ENCODE data around the gene ECHDC3.
"Not testable (repeated sequence)": the region's sequence is repeated elsewhere in the genome, so short reads cannot be mapped to it uniquely, and the experiment has no call there.

The ECHDC3 gene, protein sequence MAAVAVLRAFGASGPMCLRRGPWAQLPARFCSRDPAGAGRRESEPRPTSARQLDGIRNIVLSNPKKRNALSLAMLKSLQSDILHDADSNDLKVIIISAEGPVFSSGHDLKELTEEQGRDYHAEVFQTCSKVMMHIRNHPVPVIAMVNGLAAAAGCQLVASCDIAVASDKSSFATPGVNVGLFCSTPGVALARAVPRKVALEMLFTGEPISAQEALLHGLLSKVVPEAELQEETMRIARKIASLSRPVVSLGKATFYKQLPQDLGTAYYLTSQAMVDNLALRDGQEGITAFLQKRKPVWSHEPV

DNA sequence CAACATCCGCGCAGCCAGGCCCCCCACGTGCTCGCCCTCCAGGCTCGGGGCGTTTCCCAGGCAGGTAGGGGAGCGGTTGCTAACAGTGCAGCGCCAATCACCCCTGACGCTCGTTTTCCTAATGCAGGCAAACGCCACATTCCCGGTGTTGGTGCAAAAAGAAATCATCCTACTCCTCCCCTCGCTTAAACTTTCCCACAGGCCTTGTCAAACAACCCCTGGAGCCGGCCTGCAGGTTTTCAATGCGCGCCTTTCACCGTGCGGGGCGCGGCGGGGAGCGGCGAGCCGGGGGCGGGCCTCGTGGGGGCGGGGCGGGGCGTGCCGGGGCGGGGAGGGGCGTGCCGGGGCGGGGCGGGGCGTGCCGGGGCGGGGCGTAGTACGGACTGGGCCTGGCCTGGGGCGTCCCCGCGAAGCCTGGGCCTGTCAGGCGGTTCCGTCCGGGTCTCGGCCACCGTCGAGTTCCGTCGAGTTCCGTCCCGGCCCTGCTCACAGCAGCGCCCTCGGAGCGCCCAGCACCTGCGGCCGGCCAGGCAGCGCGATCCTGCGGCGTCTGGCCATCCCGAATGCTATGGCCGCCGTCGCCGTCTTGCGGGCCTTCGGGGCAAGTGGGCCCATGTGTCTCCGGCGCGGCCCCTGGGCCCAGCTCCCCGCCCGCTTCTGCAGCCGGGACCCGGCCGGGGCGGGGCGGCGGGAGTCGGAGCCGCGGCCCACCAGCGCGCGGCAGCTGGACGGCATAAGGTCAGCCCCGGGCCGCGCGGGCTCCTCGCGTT is at the start of gene ECHDC3:
ECHDC3 (plus strand) TSS at position 374 of the 770 bp plus-strand sequence; CDS start at position 569, 195 bp downstream.
- peak in 3 of 4 experiments; percentile 19 to 52 (median 24) for DNase-seq

DNA sequence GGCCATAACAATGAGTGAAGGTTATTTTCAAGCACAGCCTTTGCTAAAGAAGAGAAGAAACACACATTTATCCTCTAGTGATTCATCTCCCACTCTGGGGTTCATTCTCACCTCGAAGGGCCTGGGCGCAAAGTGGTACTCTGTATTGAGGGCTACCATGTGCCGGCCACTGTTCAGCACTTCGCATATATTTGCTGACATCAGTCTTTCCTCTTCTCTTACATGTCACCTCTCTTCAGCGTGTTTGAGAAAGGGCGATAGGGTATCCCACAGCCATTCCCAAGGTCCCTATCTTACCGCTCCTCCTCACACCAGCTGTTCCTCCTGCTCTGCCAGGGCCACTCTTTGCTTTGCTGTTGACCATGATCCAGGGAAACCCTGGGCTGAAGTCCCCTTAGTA is 48.8 kb upstream of the ECHDC3 start:
- DNase-seq = no peak

DNA sequence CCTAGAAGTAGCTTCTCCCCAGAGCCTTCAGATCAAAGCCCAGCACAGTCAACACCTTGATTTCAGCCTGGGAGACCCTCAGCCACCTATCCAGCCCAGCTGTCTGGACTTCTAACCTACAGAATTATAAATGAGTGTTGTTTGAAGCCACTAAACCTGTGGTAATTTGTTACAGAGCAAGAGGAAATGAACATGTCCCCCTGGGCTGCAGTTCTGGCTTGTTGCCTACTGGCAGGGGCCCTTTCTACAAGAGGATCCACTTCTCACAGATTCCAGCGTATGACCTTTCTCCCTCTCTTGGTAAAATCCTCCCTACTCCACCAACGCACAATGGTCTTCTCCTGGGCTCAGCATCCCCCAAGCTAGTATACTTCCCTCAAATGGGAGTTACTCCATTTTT is 46.4 kb upstream of the ECHDC3 start:
- no peak for DNase-seq

DNA sequence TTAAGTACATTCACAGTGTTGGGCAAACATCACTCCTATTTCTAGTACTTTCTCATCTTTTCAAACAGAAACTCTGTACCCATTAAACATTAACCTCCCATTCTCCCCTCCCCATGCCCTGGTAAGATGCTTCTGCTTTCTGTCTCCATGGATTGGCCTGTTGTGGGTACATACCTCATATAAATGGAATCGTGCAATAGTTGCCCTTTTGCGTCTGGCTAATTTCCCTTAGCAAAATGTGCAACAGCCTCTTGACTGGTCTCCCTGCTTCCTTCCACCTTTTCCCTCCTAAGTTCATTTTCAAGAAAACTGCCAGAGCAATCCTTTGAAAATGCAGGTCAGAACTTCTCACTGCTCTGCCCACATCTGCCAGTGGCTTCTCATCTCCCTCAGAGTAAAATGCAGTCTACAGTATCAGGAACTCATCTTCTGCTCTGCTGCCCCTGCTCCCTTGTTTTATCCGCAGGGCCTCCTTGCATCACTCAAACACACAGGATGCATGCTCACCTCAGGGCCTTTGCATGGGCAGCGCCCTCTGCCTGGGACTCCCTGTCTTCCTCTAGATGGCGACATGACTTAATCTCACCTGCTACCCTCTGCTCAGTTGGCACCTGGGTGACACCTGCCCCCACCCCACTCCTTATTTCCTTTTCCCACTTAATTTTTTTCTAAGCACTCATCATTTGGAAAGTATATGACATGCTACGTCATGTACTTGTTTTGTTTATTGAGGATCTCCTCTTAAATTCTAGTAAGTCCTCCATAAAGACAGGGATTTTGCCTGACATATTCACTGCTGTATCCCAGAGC is 44.3 kb upstream of the ECHDC3 start:
- no peak for DNase-seq

DNA sequence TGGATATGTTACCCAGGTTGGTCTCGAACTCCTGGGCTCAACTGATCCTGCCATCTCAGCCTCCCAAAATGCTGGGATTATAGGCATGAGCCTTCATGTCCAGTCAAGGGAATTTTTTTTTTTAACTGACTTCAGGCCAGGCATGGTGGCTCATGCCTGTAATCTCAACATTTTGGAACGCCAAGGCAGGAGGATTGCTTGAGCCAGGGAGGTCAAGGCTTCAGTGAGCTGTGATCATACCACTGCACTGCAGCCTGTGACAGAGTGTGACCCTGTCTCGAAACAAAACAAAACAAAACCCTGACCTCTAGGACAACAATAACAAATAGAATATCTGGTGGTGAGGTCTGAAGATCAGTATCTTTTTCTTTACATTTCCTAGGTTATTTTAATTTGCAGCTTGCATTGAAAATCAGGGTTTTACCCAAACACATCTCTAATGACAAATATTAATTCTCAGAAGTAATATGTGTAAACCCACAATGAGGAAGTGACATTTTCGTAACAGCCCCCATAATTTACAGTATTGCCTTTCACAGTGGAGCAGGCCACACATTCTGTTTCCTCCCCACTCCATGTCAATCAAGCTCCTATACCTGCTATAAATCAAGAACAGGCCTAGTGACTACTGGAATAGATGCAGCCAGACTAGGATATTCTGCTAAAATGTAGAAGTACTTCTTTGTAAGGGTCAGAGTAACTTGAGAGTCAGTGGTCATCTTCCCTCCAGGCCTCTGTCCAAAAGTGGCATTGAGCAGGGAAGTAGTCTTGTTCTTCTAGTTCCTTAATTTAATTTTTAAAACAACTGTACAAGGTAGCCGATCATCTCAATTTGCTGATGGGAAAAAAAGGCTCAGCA is 43.3 kb upstream of the ECHDC3 start:
- no peak for DNase-seq

DNA sequence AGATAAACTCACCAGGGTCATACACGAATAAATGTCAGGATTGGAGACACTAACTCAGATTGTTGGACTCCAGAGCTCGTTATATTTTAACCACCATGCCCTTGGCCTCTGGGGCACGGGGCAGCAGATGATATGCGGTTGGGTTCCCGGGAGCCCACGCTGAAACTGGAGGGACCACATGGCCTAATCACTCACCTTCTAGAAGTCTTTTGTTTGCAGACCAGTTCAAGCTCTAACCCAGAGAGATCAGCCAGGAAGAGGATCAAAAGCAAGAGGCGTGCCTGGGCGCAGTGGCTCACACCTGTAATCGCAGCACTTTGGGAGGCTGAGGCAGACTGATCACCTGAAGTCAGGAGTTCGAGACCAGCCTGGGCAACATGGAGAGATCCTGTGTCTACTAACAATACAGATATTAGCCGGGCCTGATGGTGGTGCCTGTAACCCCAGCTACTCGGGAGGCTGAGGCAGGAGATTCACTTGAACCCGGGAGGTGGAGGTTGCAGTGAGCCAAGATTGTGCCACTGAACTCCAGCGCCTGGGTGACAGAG is 42.6 kb upstream of the ECHDC3 start:
- no peak for DNase-seq

DNA sequence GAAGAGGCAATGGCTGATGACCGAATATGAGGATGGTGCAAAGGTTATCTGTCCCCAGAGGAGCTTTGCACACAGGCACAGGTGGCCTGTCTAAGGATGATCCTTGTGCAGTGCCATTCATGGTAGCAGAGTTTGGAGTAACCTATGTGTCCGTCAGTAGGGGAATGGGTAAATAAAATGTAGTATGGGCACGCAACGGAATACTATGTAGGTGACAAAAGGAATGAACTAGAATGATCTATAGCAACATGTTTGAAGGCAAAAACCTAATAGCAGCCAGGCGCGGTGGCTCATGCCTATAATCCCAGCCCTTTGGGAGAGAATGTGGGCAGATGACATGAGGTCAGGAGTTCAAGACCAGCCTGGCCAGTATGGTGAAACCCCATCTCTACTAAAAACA is 41.6 kb upstream of the ECHDC3 start:
- DNase-seq = no peak

DNA sequence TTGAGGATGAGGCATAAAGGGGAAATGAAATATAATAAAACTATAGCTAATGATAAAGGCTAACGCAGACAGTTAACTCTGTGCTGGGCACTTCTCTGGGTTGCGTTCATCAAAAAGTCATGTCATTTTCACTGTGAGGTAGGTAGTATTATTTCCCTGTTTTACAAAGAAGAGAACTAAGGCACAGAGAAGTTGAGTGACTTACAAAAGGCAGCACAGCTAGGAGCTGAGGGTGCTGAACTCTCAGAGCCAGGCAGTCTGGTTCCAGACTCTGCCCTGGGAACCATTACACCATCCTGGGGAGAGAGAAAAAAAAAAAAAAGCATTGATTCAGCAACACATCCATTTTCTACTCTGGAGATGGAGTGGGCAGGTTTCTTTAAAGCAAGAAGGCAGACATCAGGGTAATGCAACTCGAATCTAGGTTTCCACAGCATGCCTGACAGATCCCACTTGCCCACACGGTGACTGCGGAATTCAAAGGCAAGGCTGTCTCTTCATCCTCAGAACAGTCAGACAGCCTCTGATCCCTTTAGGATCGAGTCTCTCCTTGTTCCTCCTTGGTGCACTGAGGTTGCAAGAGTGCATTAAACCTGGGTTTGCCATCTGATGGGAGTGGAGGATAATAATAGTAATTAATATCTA is 40.6 kb upstream of the ECHDC3 start:
- no peak for DNase-seq

DNA sequence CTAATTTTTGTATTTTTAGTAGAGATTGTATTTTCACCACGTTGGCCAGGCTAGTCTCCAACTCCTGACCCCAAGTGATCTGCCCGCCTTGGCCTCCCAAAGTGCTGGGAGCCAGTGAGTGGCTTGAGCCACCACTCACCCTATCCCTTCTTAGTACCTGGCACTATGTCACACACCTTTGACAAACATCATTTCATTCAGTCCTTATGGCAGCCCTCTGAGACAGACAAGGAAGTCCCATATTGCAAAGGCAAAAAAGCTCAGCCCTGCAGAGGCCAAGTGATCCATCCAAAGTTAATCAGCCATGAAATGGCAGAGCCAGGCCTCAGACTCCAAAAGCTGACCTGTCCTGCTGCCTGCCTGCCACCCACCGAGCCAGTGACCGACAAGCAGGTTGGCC is 39.9 kb upstream of the ECHDC3 start:
- DNase-seq = no peak

DNA sequence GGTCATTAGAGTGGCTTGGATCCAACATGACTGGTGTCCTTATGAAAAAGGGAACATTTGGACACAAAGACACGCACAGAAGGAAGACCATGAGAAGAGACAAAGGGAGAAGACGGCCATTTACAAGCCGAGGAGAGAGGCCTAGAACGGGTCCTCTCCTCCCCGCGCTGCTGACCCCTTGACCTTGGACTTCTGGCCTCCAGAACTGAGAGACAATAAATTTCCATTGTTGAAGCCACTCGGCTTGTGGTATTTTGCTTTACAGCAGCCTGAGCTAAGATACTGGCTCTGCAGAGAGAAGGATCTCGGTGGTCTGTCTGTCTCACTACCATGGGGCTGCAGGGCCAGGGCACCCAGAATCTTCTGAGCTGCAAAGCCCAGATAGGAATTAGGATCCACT is 38.1 kb upstream of the ECHDC3 start:
- DNase-seq = no peak

DNA sequence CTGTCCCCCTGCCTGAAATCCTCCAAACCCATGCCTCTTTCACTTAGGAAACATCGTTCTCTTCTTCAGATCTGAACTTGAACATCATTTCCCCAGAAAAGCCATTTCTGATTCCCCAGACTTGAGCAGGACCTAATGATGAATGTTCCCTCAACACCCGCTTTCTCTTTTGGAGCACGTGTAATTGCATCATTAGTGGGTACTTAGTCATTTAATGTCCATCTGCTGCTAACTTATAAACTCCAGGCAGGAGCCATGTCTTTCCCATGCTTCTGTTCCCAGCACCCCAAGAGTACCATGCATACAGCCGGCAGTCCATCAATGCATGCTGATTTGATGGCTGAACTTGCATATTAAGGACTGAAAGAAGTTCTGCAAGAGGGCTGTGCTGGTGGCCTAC is 36.5 kb upstream of the ECHDC3 start:
- DNase-seq = no peak

DNA sequence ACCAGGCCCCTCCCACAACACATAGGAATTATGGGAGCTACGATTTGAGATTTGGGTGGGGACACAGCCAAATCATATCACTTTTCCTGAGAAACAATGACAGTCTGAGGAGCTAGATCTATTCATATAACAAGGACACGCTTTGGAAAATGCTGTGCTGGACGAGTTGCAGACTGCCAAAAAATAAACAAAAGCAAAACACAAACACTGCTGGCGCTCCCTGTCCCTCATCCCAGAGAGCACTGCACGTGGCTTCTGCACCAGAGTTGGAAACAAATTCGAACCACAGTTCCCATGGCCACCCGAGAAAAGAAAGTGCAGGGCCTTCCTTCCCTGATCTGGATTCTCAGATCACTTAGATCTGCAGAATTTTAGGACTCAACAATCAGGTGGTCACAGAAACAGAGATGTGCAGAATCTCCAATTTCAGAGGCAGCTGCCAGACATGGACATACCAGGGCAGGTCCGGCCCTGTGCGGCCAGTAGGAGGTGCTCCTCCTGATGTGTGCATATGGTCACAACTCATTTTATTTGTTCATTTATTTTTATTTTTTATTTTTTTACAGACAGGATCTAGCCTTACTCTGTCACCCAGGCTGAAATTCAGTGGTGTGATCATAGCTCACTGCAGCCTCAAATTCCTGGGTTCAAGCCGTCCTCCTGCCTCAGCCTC is 35.2 kb upstream of the ECHDC3 start:
- DNase-seq = no peak

DNA sequence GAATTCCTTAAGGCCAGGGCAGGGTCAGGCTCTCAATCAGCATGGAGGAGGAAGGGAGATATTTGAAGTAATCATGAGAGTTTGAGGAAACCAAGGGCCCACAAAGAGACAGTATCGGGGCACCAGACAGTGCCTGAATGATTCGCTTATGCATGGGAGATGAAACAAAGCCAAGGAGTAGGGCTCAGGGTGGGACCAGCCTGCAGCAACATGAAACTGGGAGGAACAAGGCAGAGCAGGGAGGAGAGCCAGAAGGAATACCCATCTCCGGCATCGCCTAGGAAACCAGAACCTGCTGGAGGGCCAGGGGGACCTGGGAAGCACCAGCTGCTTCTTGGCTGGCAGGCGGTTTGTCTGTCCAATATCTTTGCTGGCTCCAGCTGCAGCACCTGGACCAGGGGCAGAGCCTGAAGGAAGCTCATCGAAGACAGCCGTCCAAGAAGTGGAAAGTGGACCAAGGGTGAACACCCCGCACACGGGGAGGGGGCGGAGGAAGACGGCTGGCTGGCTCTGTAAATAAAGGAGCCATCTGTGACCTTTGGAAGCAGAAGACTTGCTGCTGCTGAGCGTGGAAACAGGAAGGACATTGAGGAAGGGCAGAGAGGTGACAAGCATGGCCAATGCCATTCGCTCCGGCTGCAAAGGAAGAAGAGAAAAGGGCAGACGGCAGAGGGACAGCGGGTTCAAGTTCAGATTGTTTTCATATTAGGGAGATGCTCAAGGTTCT is 34.4 kb upstream of the ECHDC3 start:
- DNase-seq = no peak

DNA sequence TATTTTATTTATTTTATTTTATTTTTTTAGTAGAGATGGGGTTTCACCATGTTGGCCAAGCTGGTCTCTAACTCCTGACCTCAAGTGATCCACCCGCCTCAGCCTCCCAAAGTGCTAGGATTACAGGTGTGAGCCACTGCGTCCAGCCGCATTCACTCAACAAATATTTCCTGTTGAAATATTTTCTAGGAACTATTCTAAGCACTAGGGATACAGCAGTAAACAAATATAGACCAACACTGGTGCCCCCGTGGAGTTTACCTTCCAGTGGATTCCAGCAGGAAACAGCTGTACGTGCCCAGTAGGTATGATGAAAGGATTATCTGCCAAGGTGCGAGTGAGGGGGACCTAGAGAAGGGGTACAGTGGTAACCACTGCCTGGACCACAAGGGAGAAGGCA is 33.4 kb upstream of the ECHDC3 start:
- not testable (repeated sequence) for DNase-seq

DNA sequence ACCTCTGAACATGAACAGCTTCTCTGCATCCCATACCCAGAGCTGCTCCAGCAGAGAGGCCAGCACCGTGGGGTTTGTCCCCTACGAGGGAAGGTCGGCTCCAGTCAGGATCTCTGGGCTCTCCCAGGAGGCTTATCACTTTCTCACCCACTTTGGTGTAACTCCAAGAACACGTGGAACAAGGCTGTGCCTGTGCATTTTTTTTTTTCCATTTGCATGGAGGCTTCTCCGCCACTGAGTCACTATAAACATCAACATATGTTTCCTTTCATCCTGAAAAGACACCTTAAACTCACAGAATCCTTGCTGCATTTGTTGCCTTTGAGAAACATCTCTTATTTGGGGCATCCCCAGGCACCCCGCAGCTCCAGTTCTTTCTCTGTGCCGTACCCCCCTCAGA is 29.4 kb upstream of the ECHDC3 start:
- DNase-seq = no peak

DNA sequence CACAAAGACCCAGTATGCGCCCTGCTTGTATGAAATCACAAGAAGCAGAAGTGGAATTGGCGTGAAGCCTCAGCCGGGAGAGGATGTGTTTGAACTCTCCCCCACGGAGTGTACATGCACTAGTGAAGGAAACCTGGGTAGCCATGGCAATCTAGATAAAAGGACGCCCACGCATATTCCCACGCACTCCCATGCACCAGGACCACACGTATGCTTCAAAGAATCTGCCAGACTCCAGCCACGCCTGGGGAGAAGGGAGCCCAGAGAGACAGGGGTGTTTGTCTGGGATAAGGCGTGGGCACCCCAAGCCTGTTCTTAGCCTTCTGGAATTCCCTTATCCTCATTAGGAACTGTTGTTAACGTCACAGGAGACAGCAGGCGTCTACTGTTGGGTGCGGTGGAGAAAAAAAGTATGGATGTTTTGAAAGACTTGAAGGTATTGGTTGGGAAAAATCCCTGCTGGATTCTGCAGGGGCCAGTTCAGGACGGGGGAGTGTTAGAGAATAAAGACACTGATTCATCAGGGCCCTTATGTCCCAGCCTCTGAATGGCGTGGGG is 28.9 kb upstream of the ECHDC3 start:
- no peak for DNase-seq

DNA sequence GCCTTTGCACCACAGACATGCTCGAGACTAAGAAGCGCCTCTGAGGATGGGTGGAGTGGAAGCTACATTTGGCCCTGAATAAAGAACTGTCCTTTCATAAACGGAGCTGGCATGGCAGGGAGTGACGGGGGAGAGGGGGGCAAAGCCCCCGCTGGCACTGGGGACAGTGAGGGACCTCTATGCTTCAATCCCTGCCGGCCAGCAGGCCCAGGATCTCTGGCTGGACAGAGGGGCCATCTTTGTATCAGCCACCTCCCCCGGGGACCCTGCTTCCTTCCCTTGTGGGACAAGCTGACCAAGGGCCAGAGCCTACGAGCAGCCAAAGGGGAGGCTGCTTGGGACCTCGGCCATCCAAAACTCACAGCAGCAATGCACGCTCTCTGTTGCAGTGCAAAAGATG is 28.2 kb upstream of the ECHDC3 start:
- DNase-seq = no peak

DNA sequence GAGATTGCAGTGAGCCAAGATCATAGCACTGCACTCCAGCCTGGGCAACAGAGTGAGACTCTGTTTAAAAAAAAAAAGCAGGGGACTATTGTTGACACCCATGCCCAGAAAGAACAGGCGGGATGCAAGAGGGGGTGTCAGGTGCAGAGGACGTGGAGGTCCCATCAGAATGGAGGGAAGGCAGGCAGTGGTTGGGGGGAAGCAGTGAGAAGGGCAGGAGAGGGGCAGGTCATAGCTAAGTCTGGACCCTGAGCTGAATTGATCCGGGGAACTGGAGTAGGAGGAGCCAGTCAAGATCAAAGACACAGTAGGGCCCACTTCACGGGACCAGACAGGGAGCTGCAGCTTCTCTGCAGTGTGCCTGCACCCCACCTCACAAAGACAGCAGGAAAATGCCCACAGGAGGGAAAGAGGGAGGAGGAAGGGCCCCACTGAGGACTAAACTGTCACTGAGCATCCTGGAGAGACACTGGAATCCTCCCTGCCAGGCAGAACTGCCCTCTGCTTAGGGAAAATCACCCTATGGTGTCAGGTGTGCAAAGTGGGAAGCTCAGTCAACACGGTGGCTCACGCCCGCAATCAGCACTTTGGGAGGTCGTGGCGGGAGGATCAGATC is 27.3 kb upstream of the ECHDC3 start:
- DNase-seq = no peak

DNA sequence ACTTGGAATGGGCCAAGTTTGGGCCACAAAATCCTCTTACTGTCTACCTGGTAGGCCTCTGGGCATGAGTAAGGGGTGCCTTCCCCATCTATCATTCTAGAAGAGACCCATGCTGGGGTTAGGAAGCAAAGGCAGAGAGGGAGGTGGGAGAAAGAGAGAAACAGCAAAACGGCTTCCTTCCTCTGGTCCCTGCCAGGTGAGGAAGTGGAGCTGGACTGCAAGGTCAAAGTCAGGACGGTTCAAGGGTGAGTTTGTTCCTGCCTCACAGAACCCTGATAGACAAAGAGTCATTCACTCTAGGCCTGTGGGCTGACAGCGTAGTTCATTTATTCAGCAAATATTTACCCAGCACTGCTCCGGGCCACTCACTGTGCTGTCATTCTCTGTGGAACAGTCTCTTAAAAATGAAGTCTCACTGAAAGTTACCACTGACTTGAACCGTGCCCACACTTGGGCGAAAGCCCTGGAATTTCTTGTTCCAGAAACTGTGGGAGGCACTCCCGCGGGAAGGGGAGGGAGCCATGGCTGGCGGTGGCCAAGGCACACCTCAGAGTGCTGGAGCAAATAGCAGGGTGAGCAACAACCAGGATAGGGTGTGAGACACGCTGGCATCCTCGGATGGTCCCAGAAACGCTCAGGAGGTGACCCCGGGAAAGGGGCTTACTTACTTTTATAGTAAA is 26.2 kb upstream of the ECHDC3 start:
- DNase-seq = no peak
